Uterus (tissue), 4 donors: ENCODE data around the gene PRSS27. TPM values are rescaled to one million over a fixed set of nuclear protein-coding genes. Genes with fewer than 3 reads are reported as not detected.
"Not testable (repeated sequence)": the region's sequence is repeated elsewhere in the genome, so short reads cannot be mapped to it uniquely, and the experiment has no call there.

Source experiments
- DNase-seq, 2 donors: peaks; one replicate each; pipeline ENCODE4 v3.0.0-alpha.2; 2019 to 2020
- H3K27ac ChIP-seq, 2 donors: fragments of 200-600 bp; sonication (generic); 1 replicate in 1 of 2; 2 replicates in 1 of 2; pipeline ENCODE4 v1.5.1; 2016 to 2018
- H3K27me3 ChIP-seq, 2 donors: fragments of 200-600 bp; sonication (generic); one replicate each; pipeline ENCODE4 v1.5.1; 2018 to 2019; ENCODE audit warnings: control low read depth in 1 of 2
- H3K36me3 ChIP-seq, 2 donors: fragments of 200-600 bp; sonication (generic); one replicate each; pipeline ENCODE4 v1.5.1; 2019; ENCODE audit warnings: control low read depth in 1 of 2
- H3K4me1 ChIP-seq, 2 donors: fragments of 200-600 bp; sonication (generic); one replicate each; pipeline ENCODE4 v1.5.1; 2018 to 2019; ENCODE audit warnings: control low read depth in 1 of 2
- H3K4me3 ChIP-seq, 2 donors: fragments of 200-600 bp; sonication (generic); 1 replicate in 1 of 2; 2 replicates in 1 of 2; pipeline ENCODE4 v1.5.1; 2018 to 2019; ENCODE audit warnings: mild to moderate bottlenecking in 1 of 2
- H3K9me3 ChIP-seq, 2 donors: fragments of 200-600 bp; sonication (generic); one replicate each; pipeline ENCODE4 v1.5.1; 2019; ENCODE audit warnings: control low read depth in 1 of 2
- CTCF ChIP-seq, 4 experiments: fragments of 200-600 bp in 2 of 4; fragments of 450-650 bp in 2 of 4; sonication (generic) in 2 of 4; IDR thresholded peaks; one replicate each; pipeline ENCODE4 v1.5.1; 2016 to 2019; ENCODE audit warnings: antibody characterized with exemption in 4 of 4, mild to moderate bottlenecking in 2 of 4, moderate library complexity in 1 of 4
- POLR2A ChIP-seq, 2 donors: fragments of 450-650 bp; IDR thresholded peaks; one replicate each; pipeline ENCODE4 v1.6.1; 2016; ENCODE audit warnings: antibody characterized with exemption in 2 of 2, mild to moderate bottlenecking in 1 of 2, moderate library complexity in 1 of 2
- intact Hi-C: fragments of 100-400 bp; cut with DNase I; formaldehyde crosslinking; loops from one replicate; pipeline ENCODE4 v1.15.1; 2023; ENCODE audit warnings: low total_unique reads
- total RNA-seq, 4 donors: library from RNA; depleted of rRNA in 3 of 4; stranded (reverse); fragments of >200 nt in 3 of 4; gene quantifications; one replicate each; pipeline versions ENCODE4 v1.1.0 to v1.2.4, GENCODE V29; 2014 to 2023
- donor health status: DM: yes; HTN: yes; CAD: no.

The PRSS27 gene
- total RNA-seq, 4 donors from 2014 or later = 0.83 to 1.3 TPM; not detected in 2

GRCh38 chr16:2670017-2670416 is 50.0 kb downstream of the PRSS27 start:
- intact Hi-C loops = not testable (repeated sequence)
- peak; percentile 64 to 79 (median 74) for TF ChIP-seq CTCF (IDR thresholded peaks at IDR 0.05)
- H3K4me3 ChIP-seq = peak overlapping the region in 1 of 2 donors; percentile 18

GRCh38 chr16:2669587-2669986 is 50.4 kb downstream of the PRSS27 start:
- DNase-seq, H3K9me3 ChIP-seq, H3K4me1 ChIP-seq, H3K27me3 ChIP-seq, H3K36me3 ChIP-seq, intact Hi-C loops: not testable (repeated sequence)
- peak overlapping the region in 1 of 2 donors; percentile 18 for H3K4me3 ChIP-seq
- H3K27ac ChIP-seq = peak overlapping the region; percentile 57 to 59

More at GRCh38 chr16:2670017-2670416, 50.0 kb downstream of the PRSS27 start:
- DNase-seq = peak; percentile 76 to 78
- peak overlapping the region; percentile 57 to 59 for H3K27ac ChIP-seq
- H3K36me3 ChIP-seq, H3K27me3 ChIP-seq, H3K4me1 ChIP-seq, H3K9me3 ChIP-seq: not testable (repeated sequence)

- H3K36me3 ChIP-seq, H3K4me1 ChIP-seq, H3K4me3 ChIP-seq, H3K27me3 ChIP-seq, DNase-seq, intact Hi-C loops, H3K9me3 ChIP-seq: not testable (repeated sequence)
- H3K27ac ChIP-seq = peak overlapping the region in 1 of 2 donors; percentile 91
These were observed 53.4 kb downstream of the PRSS27 start for GRCh38 chr16:2666671-2667070.

GRCh38 chr16:2664574-2664982 is 55.4 kb downstream of the PRSS27 start:
- no peak for DNase-seq

GRCh38 chr16:2663553-2664546 is 56.2 kb downstream of the PRSS27 start:
- H3K27me3 ChIP-seq = no peaks in the 10 kb centered on the region
- peak overlapping the region in 1 of 2 donors; percentile 25 for H3K4me3 ChIP-seq
- TF ChIP-seq POLR2A (IDR thresholded peaks at IDR 0.05) (no peak), CTCF (IDR thresholded peaks at IDR 0.05) (no peak)
- intact Hi-C loops = no loop called here
- H3K9me3 ChIP-seq = no peaks in the 10 kb centered on the region
- H3K4me1 ChIP-seq = peaks cover 0 to 7% of the 10 kb centered on the region in 2 donors
- peak overlapping the region; percentile 89 to 91 for H3K27ac ChIP-seq
- no peaks in the 10 kb centered on the region for H3K36me3 ChIP-seq
- peak in 1 of 2 donors; percentile 80 for DNase-seq

More at GRCh38 chr16:2664574-2664982, 55.4 kb downstream of the PRSS27 start:
- intact Hi-C loops = no loop called here
- Histone ChIP-seq H3K9me3 (no peaks in the 10 kb centered on the region), H3K27ac (peak overlapping the region; percentile 89 to 91), H3K4me1 (peaks cover 0 to 7% of the 10 kb centered on the region in 2 donors), H3K36me3 (no peaks in the 10 kb centered on the region), H3K4me3 (no peak overlapping the region), H3K27me3 (no peaks in the 10 kb centered on the region)
- TF ChIP-seq POLR2A (IDR thresholded peaks at IDR 0.05) (no peak), CTCF (IDR thresholded peaks at IDR 0.05) (no peak)

Other genes starting within 250 kb of the PRSS27 start
- 10 to 100 TPM in 1 of 4 donors, 1 to 10 TPM in 1, not detected in 2; 1.3 to 15.5 TPM for gene NTN3, start 248.9 kb downstream of the PRSS27 start, total RNA-seq
- 10 to 100 TPM in 1 of 4 donors, 1 to 10 TPM in 2, under 1 TPM in 1; 0.59 to 21.6 (median 4.6) TPM for gene TBC1D24, start 245.1 kb downstream of the PRSS27 start, total RNA-seq
- gene ATP6V0C, start 206.3 kb downstream of the PRSS27 start, total RNA-seq = 100 to 1,000 TPM in 1 of 4 donors, 10 to 100 TPM in 3; 14.3 to 126 (median 41.4) TPM
- gene AMDHD2, start 199.9 kb downstream of the PRSS27 start, total RNA-seq = 10 to 100 TPM in 3 of 4 donors, 1 to 10 TPM in 1; 7.9 to 36.5 (median 22.0) TPM
- gene CEMP1, start 188.8 kb downstream of the PRSS27 start, total RNA-seq = 1 to 10 TPM in 1 of 4 donors, under 1 TPM in 1, not detected in 2; 0.46 to 3.3 TPM
- gene PDPK1, start 182.2 kb downstream of the PRSS27 start, total RNA-seq = 10 to 100 TPM; 11.0 to 66.2 (median 23.9) TPM
- 10 to 100 TPM in 2 of 4 donors, 1 to 10 TPM in 2; 4.6 to 21.6 (median 12.7) TPM for gene KCTD5, start 37.7 kb downstream of the PRSS27 start, total RNA-seq
- 100 to 1,000 TPM in 3 of 4 donors, 10 to 100 TPM in 1; 92.7 to 900 (median 121) TPM for gene SRRM2, start 32.4 kb upstream of the PRSS27 start, total RNA-seq
- 100 to 1,000 TPM in 3 of 4 donors, 10 to 100 TPM in 1; 88.4 to 524 (median 219) TPM for gene ELOB, start 57.1 kb upstream of the PRSS27 start, total RNA-seq
- under 1 TPM in 1 of 4 donors, not detected in 3; 0.21 TPM for gene PRSS33, start 67.3 kb upstream of the PRSS27 start, total RNA-seq
- gene PRSS41, start 78.2 kb upstream of the PRSS27 start, total RNA-seq = not detected
- gene PRSS21, start 97.0 kb upstream of the PRSS27 start, total RNA-seq = not detected
- 10 to 100 TPM in 1 of 4 donors, 1 to 10 TPM in 1, not detected in 2; 1.3 to 15.9 TPM for gene ZG16B, start 110.1 kb upstream of the PRSS27 start, total RNA-seq
- 1 to 10 TPM in 1 of 4 donors, under 1 TPM in 1, not detected in 2; 0.46 to 2.4 TPM for gene PRSS22, start 137.9 kb upstream of the PRSS27 start, total RNA-seq
- 100 to 1,000 TPM in 1 of 4 donors, 10 to 100 TPM in 3; 27.9 to 223 (median 40.9) TPM for gene FLYWCH2, start 163.0 kb upstream of the PRSS27 start, total RNA-seq
- gene FLYWCH1, start 191.7 kb upstream of the PRSS27 start, total RNA-seq = 10 to 100 TPM; 11.5 to 62.3 (median 27.2) TPM
- under 1 TPM in 1 of 4 donors, not detected in 3; 0.41 TPM for gene KREMEN2, start 244.1 kb upstream of the PRSS27 start, total RNA-seq
- 1 to 10 TPM in 3 of 4 donors, under 1 TPM in 1; 0.26 to 4.8 (median 2.5) TPM for gene PAQR4, start 249.1 kb upstream of the PRSS27 start, total RNA-seq